KMS-11 (cell line): ENCODE data around the gene DUOX1.

Experiments used
- H2AFZ ChIP-seq: fragments of 200-600 bp; sonication (generic); 2 replicates; pipeline ENCODE4 v1.6.1; 2016; ENCODE audit warnings: antibody characterized with exemption, mixed run types, low read depth
- H3K27ac ChIP-seq: fragments of 200-600 bp; sonication (generic); 2 replicates; pipeline ENCODE4 v1.6.1; 2016; ENCODE audit warnings: mild to moderate bottlenecking, mixed run types
- H3K27me3 ChIP-seq: fragments of 200-600 bp; sonication (generic); 2 replicates; pipeline ENCODE4 v1.6.1; 2017; ENCODE audit warnings: mild to moderate bottlenecking, low read depth, mixed run types, moderate library complexity; ENCODE audit not compliant: insufficient read depth
- H3K36me3 ChIP-seq: fragments of 200-600 bp; sonication (generic); 2 replicates; pipeline ENCODE4 v1.6.1; 2017; ENCODE audit warnings: mild to moderate bottlenecking, mixed run types; ENCODE audit not compliant: insufficient read depth
- H3K4me1 ChIP-seq: fragments of 200-600 bp; sonication (generic); 2 replicates; pipeline ENCODE4 v1.6.1; 2016; ENCODE audit warnings: mild to moderate bottlenecking, low read depth, mixed run types; ENCODE audit not compliant: poor library complexity, severe bottlenecking
- H3K4me2 ChIP-seq: fragments of 200-600 bp; sonication (generic); 2 replicates; pipeline ENCODE4 v1.7.0; 2016; ENCODE audit warnings: mild to moderate bottlenecking, mixed run types
- H3K4me3 ChIP-seq: fragments of 200-600 bp; sonication (generic); IDR thresholded peaks from 2 replicates; pipeline ENCODE4 v1.6.1; 2017; ENCODE audit warnings: low read depth, low read length, mixed read lengths; ENCODE audit not compliant: insufficient read depth
- H3K79me2 ChIP-seq: fragments of 200-600 bp; sonication (generic); 2 replicates; pipeline ENCODE4 v1.6.1; 2016; ENCODE audit warnings: low read depth, mixed run types; ENCODE audit not compliant: insufficient read depth
- H3K9ac ChIP-seq: fragments of 200-600 bp; sonication (generic); 2 replicates; pipeline ENCODE4 v1.6.1; 2016; ENCODE audit warnings: mild to moderate bottlenecking, mixed run types
- H4K20me1 ChIP-seq: fragments of 200-600 bp; sonication (generic); 2 replicates; pipeline ENCODE4 v1.6.1; 2016; ENCODE audit warnings: mild to moderate bottlenecking, mixed run types; ENCODE audit not compliant: insufficient read depth
- CTCF ChIP-seq: fragments of 200-600 bp; sonication (generic); conservative IDR thresholded peaks from 2 replicates; pipeline ENCODE4 v1.6.1; 2017; ENCODE audit warnings: low read depth, mild to moderate bottlenecking, antibody characterized with exemption, low read length, moderate library complexity, mixed read lengths

DUOX1 gene

GRCh38 chr15:45200799-45201556, 71.2 kb downstream of the DUOX1 start:
- H4K20me1 ChIP-seq: no peaks in the 10 kb centered on the region
- peak overlapping the region; percentile 92 for H3K4me2 ChIP-seq
- H3K9ac ChIP-seq: peak overlapping the region; percentile 87
- H3K4me3 ChIP-seq: no peak overlapping the region
- H3K27ac ChIP-seq: peak overlapping the region; percentile 97
- H3K4me1 ChIP-seq: peaks cover 16% of the 10 kb centered on the region
- no peak for TF ChIP-seq CTCF
- H3K79me2 ChIP-seq: no peaks in the 10 kb centered on the region
- H3K27me3 ChIP-seq: no peaks in the 10 kb centered on the region
- peak overlapping the region; percentile 93 for H2AFZ ChIP-seq
- no peaks in the 10 kb centered on the region for H3K36me3 ChIP-seq

- peak overlapping the region; percentile 97; the same call in 1 of the 2 replicates for H3K27ac ChIP-seq
- peak overlapping the region; percentile 2; the same call in 1 of the 2 replicates for H3K4me2 ChIP-seq
- H2AFZ ChIP-seq: peak overlapping the region; percentile 93; the same call in 1 of the 2 replicates
- H3K4me1 ChIP-seq: peaks cover 16% of the 10 kb centered on the region
- H3K79me2 ChIP-seq: no peaks in the 10 kb centered on the region
- H3K4me3 ChIP-seq: no peak overlapping the region
- TF ChIP-seq CTCF: no peak
- H3K9ac ChIP-seq: no peak overlapping the region
- no peaks in the 10 kb centered on the region for H3K27me3 ChIP-seq
- no peaks in the 10 kb centered on the region for H3K36me3 ChIP-seq
- H4K20me1 ChIP-seq: no peaks in the 10 kb centered on the region
Measured at GRCh38 chr15:45201557-45201859, 71.7 kb downstream of the DUOX1 start.

GRCh38 chr15:45201869-45202268, 72.1 kb downstream of the DUOX1 start:
- no peak overlapping the region for H3K9ac ChIP-seq
- H3K4me2 ChIP-seq: peak overlapping the region; percentile 2; the same call in 1 of the 2 replicates

GRCh38 chr15:45203182-45203581, 73.4 kb downstream of the DUOX1 start:
- Histone ChIP-seq H3K4me2 (no peak overlapping the region), H3K4me1 (peaks cover 9% of the 10 kb centered on the region), H2AFZ (no peak overlapping the region), H3K36me3 (no peaks in the 10 kb centered on the region), H4K20me1 (no peaks in the 10 kb centered on the region), H3K27me3 (no peaks in the 10 kb centered on the region), H3K9ac (no peak overlapping the region), H3K79me2 (no peaks in the 10 kb centered on the region), H3K27ac (no peak overlapping the region), H3K4me3 (no peak overlapping the region)
- no peak for TF ChIP-seq CTCF

More at GRCh38 chr15:45201869-45202268, 72.1 kb downstream of the DUOX1 start:
- no peaks in the 10 kb centered on the region for H4K20me1 ChIP-seq
- H3K27me3 ChIP-seq: no peaks in the 10 kb centered on the region
- no peaks in the 10 kb centered on the region for H3K79me2 ChIP-seq
- H3K4me3 ChIP-seq: no peak overlapping the region
- H2AFZ ChIP-seq: peak overlapping the region; percentile 93; the same call in 1 of the 2 replicates
- peak overlapping the region; percentile 97; the same call in 1 of the 2 replicates for H3K27ac ChIP-seq
- H3K36me3 ChIP-seq: no peaks in the 10 kb centered on the region
- TF ChIP-seq CTCF: no peak
- peaks cover 16% of the 10 kb centered on the region for H3K4me1 ChIP-seq
